ENCODE measurements around the gene FRAT2. TPM values are rescaled to one million over a fixed set of nuclear protein-coding genes. Genes with fewer than 3 reads are reported as not detected.

The FRAT2 gene
- total RNA-seq, 1 donor from 2014 or later = 20.4 TPM

- intact Hi-C loops (cut with DNase I) = no loop called here
- Histone ChIP-seq H3K4me3 (no peak overlapping the region), H3K36me3 (no peaks in the 10 kb centered on the region), H3K27ac (no peak overlapping the region), H3K9me3 (no peaks in the 10 kb centered on the region), H3K27me3 (no peaks in the 10 kb centered on the region), H3K4me1 (no peaks in the 10 kb centered on the region)
- ATAC-seq (no peak), DNase-seq (no peak)
- TF ChIP-seq, protein P1, sequence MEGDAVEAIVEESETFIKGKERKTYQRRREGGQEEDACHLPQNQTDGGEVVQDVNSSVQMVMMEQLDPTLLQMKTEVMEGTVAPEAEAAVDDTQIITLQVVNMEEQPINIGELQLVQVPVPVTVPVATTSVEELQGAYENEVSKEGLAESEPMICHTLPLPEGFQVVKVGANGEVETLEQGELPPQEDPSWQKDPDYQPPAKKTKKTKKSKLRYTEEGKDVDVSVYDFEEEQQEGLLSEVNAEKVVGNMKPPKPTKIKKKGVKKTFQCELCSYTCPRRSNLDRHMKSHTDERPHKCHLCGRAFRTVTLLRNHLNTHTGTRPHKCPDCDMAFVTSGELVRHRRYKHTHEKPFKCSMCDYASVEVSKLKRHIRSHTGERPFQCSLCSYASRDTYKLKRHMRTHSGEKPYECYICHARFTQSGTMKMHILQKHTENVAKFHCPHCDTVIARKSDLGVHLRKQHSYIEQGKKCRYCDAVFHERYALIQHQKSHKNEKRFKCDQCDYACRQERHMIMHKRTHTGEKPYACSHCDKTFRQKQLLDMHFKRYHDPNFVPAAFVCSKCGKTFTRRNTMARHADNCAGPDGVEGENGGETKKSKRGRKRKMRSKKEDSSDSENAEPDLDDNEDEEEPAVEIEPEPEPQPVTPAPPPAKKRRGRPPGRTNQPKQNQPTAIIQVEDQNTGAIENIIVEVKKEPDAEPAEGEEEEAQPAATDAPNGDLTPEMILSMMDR (IDR thresholded peaks at IDR 0.05) = no peak
Observed at GRCh38 chr10:97314671-97315070, 19.9 kb downstream of the FRAT2 start.

DNA sequence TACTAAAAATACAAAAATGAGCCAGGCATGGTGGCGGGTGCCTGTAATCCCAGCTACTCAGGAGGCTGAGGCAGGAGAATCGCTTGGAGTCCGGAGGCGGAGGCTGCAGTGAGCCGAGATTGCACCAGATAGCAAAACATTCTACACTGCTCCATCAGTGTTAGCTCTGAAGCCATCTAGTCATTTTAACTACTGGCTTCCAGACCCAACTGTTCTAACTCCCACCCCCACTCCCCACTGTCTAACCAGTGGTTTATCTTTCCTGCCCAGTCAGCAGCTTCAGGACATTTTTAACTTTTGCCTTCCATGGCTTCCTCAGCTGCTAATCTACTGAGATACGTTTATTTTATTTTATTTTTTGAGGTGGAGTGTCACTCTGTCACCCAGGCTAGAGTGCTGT lies 21.6 kb downstream of the FRAT2 start:
- Histone ChIP-seq H3K9me3 (no peaks in the 10 kb centered on the region), H3K4me1 (no peaks in the 10 kb centered on the region), H3K4me3 (no peak overlapping the region), H3K27ac (no peak overlapping the region), H3K36me3 (no peaks in the 10 kb centered on the region), H3K27me3 (no peaks in the 10 kb centered on the region)
- intact Hi-C loops (cut with DNase I) = no loop called here
- no peak for DNase-seq
- ATAC-seq = no peak
- TF ChIP-seq, protein P1 (IDR thresholded peaks at IDR 0.05) = no peak

GRCh38 chr10:97311111-97311626 lies 23.4 kb downstream of the FRAT2 start:
- intact Hi-C loops (cut with DNase I) = no loop called here
- no peaks in the 10 kb centered on the region for H3K27me3 ChIP-seq
- no peaks in the 10 kb centered on the region for H3K36me3 ChIP-seq
- no peaks in the 10 kb centered on the region for H3K9me3 ChIP-seq
- DNase-seq (no peak), ATAC-seq (no peak)
- TF ChIP-seq, protein P1 (IDR thresholded peaks at IDR 0.05) = no peak
- no peak overlapping the region for H3K4me3 ChIP-seq
- H3K27ac ChIP-seq = no peak overlapping the region
- no peaks in the 10 kb centered on the region for H3K4me1 ChIP-seq

- Histone ChIP-seq H3K9me3 (no peaks in the 10 kb centered on the region), H3K27me3 (no peaks in the 10 kb centered on the region), H3K27ac (no peak overlapping the region), H3K4me1 (no peaks in the 10 kb centered on the region), H3K4me3 (no peak overlapping the region), H3K36me3 (no peaks in the 10 kb centered on the region)
- TF ChIP-seq, protein P1 (IDR thresholded peaks at IDR 0.05) = no peak
- no peak for DNase-seq
- ATAC-seq = no peak
- intact Hi-C loops (cut with DNase I) = no loop called here
Observed at GRCh38 chr10:97307866-97308780, 26.4 kb downstream of the FRAT2 start.

DNA sequence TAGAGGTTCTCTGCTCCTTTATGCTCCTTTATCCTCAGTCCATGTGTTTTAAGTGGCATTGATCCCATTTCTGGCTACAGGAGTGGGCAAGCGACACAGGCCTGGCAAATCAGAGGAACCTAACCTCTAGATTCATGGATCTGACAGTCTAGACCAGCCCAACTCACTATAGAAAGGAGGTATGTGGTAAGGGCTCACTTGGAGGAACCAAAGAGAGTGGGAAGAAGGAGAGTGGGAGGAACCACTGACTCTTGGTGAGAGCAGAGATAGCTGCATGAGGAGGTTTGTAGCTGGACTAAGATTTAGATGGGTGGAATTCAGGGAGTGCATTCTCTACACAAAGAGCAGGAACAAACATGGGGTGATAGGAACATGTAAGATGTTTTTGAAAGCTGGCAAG lies 27.1 kb downstream of the FRAT2 start:
- no peaks in the 10 kb centered on the region for H3K4me1 ChIP-seq
- intact Hi-C loops (cut with DNase I) = no loop called here

More for the DNA sequence above, 27.1 kb downstream of the FRAT2 start:
- ATAC-seq (peak; percentile 92), DNase-seq (no peak)
- no peaks in the 10 kb centered on the region for H3K9me3 ChIP-seq
- TF ChIP-seq, protein P1 (IDR thresholded peaks at IDR 0.05) = no peak
- H3K27me3 ChIP-seq = no peaks in the 10 kb centered on the region
- H3K27ac ChIP-seq = no peak overlapping the region
- no peaks in the 10 kb centered on the region for H3K36me3 ChIP-seq
- no peak overlapping the region for H3K4me3 ChIP-seq

Measured in upper lobe of right lung (tissue), 1 donor.